Stimulated activated CD4-positive, alpha-beta T cell treated with anti-CD3 and anti-CD28 coated beads, Interleukin-12 subunit alpha, Interleukin-12 subunit beta, amount 100 ng/mL, for 24 hours (primary cell): ENCODE results near the gene LILRB2.
A peak's percentile ranks its signal among the peaks of the same experiment; 100 is the strongest.
"Not testable (repeated sequence)": the region's sequence is repeated elsewhere in the genome, so short reads cannot be mapped to it uniquely, and the experiment has no call there.

Experiments used
- DNase-seq, 2 experiments: peaks; one replicate each; pipeline ENCODE4 v3.0.0-alpha.2; 2020; ENCODE audit warnings: low read depth in 2 of 2

The LILRB2 gene

GRCh38 chr19:54272181-54272580 is 8.7 kb downstream of the LILRB2 start:
- not testable (repeated sequence) for DNase-seq

GRCh38 chr19:54271587-54271986 is 9.3 kb downstream of the LILRB2 start:
- not testable (repeated sequence) for DNase-seq

GRCh38 chr19:54271106-54271505 is 9.8 kb downstream of the LILRB2 start:
- DNase-seq, result no peak

- DNase-seq, result no peak
Measured at GRCh38 chr19:54268936-54269335, 12.0 kb downstream of the LILRB2 start.

DNA sequence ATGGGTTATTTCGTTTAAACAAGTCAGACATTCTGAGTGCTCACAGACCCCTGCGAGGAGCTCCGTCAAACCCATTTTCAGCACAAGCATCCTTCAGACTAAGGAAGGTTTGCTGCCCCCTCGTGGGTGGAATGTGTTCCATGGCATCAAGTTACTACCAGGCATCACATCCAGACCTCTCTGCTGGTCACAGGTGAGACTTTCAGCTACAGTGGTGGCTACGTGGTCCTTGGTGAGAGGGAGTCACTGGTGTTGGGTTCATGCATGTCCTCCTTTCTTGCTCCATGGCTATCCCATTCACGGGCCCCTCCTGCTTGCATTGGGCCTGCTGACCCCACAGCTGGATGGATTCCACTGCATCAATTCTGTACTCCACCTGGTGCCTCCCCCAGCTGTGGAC is 14.8 kb downstream of the LILRB2 start:
- DNase-seq, result peak; percentile 35 to 76

DNA sequence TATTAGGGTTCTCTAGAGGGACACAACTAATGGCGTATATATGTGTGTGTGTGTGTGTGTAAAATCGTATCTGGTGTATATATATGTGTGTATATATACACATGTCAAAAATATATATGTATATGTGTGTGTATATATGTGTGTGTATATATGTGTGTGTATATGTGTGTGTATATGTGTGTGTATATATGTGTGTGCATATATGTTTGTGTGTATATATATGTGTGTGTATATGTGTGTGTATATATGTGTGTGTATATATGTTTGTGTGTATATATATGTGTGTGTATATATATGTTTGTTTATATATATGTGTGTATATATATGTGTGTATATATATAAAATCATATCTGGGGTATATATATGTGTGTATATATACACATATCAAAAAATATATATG is 18.4 kb downstream of the LILRB2 start:
- DNase-seq, result no peak

DNA sequence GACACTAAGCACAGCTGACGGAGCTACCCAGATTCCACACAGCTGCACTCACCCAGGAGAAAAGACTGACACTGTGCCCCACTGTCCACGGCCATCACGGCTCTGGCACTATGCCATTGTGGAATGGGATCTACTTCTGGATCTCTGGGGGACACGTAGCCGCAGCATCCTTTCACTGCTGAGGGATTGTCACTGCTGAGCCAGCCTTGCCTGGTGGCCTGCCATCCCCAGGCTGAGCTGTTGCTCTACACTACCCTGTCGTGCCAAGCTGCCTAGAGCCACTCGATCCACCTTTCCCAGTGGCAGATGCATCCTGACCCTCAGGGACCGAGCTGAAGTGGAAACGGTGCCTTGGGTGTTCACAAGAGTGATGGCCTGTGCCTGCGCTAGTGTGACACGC is 18.8 kb downstream of the LILRB2 start:
- no peak for DNase-seq

DNA sequence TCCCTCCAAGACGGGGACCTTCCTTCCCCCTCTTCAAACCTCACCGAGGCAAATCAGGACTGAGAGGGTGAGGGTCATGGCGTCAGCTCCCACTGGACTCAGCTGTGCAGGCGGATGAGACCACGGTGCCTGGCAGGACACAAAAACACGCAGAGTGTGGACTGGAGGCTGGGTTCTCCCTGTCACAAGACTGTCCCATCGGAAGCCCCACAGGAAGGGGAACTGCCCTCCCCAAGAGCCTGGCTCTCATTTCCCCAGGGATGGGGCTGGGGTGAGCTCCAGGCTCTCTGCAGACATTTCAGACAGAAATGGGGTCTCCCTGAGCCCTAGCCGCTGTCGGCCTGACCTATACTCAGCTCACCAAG is 23.8 kb downstream of the LILRB2 start, which contains the start of gene LILRB5:
Gene LILRB5 (minus strand): TSS at position 158 of the 365 bp plus-strand sequence. CDS start 80 bp downstream, at position 78.
- DNase-seq, result no peak

- DNase-seq, result no peak
Measured at GRCh38 chr19:54256250-54257115, 24.4 kb downstream of the LILRB2 start.

DNA sequence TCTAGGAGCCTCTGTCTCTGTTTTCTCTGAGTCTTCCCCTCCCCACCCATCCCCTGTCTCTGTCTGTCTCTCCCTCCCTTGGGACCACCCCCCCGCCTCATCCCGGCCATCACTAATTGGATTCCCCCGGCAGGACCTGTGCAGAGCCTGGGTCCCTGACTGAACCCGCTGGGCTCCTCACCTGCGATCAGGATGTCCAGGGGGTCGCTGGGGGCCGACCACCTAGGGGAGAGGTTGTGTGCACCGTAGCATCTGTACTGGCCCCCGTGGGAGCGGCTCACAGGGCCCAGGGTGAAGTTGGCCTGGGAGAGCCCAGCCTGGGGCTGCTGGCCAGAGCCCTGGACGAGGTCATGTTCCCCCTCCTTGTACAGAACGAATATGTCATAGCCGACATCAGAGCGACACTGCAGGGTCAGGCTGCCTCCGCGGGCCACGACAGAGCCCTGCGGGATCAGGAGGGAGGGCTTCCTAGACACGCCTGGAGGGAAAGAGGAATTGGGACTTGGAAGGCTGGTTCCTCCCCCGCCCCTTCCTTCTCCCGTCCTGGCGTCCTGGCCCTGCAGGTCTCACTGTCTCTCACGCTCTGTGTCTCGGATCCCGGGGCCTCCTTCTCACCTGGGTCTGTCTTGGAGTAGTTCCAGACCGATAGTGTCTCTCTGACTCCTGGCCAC is 25.7 kb downstream of the LILRB2 start:
- no peak for DNase-seq

GRCh38 chr19:54254195-54254906 is 26.6 kb downstream of the LILRB2 start:
- no peak for DNase-seq

GRCh38 chr19:54253331-54254194 is 27.3 kb downstream of the LILRB2 start:
- DNase-seq, result no peak

DNA sequence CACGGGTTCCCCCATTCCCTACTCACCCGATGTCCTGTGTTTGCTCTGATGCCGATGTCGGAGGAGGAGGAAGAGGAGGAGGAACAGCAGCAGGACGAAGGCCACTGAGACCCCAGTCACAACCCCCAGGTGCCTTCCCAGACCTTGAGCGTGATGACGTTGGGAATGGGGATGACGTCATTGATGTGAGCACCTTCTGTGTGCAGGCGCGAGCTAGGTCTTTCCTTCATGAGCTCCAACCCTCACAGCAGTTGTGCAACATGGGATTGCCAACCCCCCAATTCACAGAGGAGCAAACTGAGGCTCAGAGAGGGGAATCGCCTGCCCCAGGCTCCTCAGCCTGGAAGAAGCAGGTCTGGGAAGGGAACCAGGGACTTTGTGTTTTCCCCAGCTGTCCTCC is 28.1 kb downstream of the LILRB2 start:
- no peak for DNase-seq

DNA sequence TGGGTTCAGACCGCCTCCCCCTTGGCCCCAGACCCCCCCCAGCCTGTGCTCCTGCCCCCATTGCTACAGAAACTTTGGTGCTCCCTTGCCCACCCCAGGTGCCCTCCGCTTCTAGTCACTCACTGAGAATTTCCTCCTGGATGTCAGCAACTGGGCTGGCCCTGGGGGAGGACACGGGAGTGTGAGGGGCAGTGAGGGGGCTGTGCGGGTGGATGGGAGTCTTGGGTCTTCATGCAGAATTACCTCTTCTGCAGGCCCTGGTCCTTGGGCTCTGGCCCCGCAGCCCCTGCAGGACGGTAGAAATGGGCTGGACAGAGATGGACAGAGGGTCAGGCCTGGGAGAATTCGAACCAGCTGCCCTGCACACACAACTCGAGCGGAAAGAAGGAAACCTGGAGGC is 28.7 kb downstream of the LILRB2 start:
- no peak for DNase-seq

DNA sequence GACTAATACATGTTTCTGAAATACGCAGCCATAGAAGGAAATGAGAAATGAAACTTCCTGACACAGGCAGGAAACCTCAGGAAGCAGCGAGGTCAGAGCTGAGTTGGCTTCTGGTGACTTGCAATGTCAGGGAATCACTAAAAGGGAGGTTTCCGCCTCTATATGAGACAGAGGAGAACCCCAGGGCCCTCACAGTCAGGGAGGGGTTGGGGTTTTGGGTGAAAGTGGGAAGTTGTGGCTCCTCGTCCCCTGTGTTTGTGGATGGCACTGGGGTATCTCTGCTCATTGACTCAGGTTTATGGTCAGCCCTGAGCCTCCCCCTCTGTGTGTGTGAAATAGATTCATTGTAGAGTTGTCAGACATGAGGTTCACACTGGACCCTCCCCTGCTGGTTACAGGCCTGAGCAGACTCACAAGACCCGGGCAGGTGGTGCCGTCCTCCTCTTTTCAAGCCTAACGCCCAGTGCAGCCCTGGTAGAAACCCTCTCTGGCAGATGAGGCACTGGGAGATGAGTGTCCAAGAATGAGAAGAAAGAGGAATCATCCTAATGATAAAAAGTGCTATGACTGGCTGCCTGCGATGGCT is 32.8 kb downstream of the LILRB2 start:
- peak in 1 of 2 experiments; percentile 33 for DNase-seq

DNA sequence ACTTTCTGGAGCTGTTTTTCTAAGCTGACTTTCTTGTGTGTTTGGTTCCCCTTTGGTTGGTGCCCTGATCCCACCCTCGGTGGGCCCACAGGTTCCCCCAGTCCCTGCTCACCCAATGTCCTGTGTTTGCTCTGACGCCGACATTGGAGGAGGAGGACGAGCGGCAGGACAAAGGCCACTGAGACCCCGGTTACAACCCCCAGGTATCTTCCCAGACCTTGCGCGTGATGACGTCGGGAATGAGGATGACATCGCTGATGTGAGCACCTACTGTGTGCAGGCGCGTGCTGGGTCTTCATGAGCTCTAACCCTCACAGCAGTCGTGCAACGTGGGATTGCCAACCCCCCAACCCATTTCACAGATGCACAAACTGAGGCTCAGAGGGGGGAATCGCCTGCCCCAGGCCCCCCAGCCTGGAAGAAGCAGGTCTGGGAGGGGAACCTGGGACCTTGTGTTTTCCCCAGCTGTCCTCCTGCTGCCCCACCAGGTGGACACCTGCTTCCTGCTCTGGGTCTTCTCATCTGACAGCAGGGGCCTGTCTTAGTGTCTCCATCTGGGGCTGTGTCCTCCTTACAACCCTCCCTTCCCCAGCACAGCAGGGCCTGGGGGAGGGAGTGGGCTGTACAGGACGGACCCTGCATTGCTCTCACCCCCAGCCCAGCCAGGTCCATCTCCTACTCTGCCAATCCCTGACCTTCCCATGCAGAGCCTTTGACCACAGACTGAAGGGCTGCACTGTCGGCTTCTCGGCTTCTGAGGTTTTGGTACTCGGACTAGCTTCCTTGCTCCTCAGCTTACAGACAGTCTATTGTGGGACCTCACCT is 33.6 kb downstream of the LILRB2 start:
- DNase-seq, result no peak

DNA sequence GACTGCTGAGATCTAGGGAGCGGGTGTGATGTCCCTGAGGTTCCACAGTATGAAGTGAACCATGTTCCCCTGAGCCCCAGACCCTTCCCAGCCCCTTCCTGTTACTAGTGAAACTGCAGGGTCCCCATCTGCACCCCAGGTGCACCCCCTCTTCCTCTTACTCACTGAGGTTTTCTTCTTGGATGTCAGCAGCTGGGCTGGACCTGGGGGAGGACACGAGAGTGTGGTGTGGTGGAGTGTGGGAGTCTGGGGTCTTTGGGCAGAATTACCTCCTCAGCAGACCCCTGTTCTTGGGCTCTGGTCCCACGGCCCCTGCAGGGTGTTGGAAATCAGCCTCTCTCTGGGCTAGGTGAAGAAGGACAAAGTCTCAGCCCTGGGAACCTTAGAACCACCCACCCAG is 35.0 kb downstream of the LILRB2 start:
- no peak for DNase-seq

DNA sequence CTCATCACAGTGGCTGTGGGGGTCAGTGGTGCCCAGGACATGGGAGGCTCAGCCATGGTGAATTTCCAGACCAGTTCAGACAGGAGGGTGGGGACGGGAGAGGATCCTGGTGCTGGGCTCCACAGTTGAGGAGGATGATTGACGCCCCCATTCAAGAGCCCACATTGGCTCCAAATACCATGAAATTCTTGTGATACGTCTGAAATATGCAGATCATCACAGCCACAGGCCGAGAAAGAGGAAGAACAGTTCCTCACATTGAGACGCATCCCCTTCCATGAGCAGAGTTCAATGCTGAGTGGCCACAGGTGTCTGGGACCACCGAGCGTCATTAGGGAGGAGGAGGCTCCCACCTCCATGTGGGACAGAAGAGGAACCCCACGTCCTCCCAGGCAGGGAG is 37.1 kb downstream of the LILRB2 start:
- not testable (repeated sequence) for DNase-seq

- not testable (repeated sequence) for DNase-seq
Measured at GRCh38 chr19:54242646-54243045, 38.3 kb downstream of the LILRB2 start, which contains the start of gene LILRA6. TSS of gene LILRA6 (minus strand) at chr19:54242790.

GRCh38 chr19:54242234-54242633 is 38.7 kb downstream of the LILRB2 start:
- DNase-seq, result not testable (repeated sequence)
